GM12872 (cell line): ENCODE measurements around the gene PHF19.

Experiments
- TF ChIP-seq, protein P1 (sequence below): IDR thresholded peaks from 3 replicates; pipeline ENCODE4 v1.5.1; 2011; ENCODE audit warnings: low read depth, mild to moderate bottlenecking, low read length, moderate library complexity; ENCODE audit not compliant: insufficient read depth

Gene PHF19

DNA sequence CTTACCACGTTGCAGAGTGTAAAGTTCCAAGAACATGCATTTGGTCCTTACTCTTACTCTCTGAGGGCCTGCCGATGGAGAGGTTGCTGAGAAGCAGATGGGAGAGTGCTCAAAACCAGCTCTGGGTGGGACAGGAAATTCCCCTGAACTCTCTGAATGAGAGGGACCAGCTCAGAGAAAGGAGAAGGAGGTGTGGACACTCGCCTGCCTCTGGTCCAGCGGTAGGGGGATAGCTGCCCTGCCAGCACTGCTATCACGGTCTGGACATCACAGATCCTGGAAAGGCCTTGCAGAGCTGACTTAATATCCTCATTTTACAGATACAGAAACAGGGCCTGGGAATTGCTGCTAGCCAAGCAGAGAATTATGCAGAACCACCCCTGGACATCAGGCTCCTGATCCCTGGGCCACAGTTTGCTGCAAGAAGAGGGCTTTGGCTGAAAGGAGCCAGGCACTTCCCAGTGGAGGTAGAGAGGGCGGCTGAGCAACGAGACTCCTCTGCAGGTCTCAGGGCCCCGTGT, 44.7 kb upstream of the PHF19 start:
- TF ChIP-seq, protein P1, sequence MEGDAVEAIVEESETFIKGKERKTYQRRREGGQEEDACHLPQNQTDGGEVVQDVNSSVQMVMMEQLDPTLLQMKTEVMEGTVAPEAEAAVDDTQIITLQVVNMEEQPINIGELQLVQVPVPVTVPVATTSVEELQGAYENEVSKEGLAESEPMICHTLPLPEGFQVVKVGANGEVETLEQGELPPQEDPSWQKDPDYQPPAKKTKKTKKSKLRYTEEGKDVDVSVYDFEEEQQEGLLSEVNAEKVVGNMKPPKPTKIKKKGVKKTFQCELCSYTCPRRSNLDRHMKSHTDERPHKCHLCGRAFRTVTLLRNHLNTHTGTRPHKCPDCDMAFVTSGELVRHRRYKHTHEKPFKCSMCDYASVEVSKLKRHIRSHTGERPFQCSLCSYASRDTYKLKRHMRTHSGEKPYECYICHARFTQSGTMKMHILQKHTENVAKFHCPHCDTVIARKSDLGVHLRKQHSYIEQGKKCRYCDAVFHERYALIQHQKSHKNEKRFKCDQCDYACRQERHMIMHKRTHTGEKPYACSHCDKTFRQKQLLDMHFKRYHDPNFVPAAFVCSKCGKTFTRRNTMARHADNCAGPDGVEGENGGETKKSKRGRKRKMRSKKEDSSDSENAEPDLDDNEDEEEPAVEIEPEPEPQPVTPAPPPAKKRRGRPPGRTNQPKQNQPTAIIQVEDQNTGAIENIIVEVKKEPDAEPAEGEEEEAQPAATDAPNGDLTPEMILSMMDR = no peak

DNA sequence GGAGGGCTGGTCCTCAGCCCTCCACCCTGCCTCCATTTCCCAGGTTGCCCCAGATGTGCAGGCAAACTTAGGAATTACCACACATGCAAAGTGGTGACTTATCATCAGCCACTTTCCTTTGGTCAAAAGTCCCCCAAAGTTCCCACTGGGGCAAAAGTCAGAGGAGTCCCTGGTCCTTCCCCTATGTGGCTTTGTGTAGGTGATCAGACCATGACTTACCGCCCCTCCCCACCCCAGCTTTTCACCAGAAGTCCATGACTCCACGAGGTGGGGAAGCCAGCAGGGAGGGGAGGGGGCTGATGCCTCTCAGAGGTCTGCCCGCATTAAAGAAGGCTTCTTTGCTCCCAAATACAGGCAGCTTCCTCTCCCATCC, 43.8 kb upstream of the PHF19 start:
- TF ChIP-seq, protein P1 = no peak

DNA sequence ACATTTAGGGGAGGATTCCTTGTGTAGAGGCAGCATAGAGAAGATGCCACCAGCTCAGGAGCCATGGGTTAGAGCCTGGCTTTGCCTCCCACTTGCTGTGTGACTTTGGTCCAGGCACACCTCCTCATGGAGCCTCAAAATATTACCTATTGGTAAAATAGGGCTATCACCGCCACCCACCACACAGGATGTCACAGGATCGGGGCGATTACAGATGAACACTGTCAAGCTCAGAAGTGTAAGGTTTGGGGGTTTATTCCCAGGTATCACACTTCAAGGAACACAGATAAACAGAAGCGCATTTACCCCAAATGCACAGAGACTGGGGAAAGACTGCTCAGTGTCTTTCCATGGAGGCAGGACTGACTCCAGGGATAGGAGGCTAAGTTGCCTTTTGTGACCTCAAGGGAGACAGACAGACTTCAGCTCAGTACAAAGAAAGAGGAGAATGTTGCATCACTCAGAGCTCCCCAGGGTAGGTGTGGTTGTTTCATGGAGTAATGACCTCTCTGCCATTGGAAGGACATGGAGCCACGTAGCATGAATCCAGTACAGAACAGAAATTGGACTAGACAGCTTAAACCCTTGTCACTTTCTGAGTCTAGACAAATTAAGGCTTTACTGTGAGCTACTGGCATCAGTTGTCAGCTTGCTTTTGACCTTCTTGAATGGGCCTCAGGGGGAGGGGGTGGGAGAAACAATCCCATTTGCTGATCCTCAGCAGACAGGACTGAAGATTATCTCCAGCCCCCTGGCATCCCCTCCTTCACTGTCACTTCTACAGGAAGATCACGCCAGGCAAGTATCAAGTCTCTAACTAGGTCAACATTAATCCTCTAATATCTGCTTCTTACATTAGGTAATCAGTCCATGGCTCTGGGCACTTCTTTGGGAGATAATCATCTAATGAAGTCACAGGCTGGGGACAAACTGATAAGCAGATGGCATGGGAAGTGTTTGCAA, 43.1 kb upstream of the PHF19 start:
- TF ChIP-seq, protein P1 = no peak

DNA sequence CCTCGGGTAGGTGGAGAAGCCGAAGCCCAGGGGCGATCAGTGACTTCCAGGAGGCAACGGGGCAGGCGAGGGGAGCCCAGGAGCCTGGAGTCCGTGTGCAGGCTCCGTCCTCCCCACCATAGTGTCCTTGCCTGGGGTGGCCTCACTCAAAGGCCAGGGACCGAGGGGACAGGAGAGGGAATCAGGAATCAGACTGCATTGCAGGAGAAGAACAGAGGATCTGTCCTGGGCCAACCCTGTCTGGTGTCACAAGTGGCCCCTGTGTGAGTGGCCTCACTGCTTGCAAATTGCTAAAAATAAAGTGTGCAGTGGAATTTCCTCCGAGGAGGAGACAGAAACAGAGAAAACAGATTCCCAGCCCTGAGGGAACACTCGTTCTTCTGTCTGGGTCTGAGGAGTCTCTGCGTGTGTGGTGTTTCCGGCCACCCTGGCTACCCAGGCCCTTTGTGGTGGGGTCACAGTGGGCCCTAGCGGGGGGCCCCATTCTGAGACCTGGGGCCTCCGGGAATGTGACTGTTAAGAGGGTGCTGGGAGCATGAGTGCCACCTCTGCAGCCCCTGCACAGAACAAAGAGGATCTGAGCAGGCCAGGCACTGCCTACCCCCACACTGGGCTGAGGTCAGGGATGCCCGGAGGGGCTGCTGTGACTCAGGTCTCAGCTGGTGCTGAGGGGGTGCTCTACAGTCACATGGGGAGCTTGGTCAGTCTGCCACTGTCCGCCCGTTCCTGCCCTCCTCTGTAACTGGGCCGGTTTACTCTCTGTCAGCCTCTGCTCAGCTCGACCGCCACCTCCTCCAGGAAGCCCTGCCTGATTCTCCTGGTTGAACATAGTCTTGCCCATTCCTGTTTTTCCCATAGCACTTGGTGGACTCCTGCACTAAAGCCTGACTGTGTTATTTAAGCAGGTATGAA, 42.2 kb upstream of the PHF19 start:
- TF ChIP-seq, protein P1 = no peak

DNA sequence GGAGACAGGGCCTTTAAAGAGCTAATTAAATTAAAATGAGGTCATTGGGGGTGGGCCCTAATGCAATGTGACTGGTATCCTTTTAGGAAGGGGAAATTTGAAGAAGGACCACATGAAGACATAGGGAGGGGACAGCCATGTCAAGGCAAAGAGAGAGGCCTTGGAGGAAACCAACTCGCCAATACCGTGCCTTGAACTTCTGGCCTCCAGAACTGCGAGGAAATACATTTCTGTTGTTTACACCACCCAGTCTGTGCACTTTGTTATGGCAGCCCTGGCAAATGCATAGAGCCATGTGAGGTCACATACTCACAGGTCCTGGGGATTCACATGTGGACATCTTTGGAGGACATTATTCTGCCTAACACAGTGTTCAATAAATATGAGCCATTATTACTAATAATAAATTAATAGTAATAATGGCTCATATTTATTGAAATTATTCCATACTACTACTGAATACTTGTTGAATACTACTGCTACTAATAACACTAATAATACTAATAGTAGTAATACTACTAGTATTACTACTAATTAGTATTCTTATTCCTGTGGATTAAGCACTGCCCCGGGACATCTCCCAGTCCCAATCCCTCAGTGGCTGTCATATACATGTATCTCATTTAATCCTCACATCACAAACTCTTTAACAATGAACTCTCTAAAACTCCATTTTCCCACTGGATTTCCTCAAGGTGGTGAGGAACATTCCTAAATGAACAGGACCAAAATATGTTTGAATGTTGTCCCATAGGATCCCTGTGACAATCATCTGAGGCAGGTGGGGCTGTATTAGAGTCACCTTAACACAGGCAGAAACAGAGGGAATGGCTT, 41.2 kb upstream of the PHF19 start:
- TF ChIP-seq, protein P1 = no peak

DNA sequence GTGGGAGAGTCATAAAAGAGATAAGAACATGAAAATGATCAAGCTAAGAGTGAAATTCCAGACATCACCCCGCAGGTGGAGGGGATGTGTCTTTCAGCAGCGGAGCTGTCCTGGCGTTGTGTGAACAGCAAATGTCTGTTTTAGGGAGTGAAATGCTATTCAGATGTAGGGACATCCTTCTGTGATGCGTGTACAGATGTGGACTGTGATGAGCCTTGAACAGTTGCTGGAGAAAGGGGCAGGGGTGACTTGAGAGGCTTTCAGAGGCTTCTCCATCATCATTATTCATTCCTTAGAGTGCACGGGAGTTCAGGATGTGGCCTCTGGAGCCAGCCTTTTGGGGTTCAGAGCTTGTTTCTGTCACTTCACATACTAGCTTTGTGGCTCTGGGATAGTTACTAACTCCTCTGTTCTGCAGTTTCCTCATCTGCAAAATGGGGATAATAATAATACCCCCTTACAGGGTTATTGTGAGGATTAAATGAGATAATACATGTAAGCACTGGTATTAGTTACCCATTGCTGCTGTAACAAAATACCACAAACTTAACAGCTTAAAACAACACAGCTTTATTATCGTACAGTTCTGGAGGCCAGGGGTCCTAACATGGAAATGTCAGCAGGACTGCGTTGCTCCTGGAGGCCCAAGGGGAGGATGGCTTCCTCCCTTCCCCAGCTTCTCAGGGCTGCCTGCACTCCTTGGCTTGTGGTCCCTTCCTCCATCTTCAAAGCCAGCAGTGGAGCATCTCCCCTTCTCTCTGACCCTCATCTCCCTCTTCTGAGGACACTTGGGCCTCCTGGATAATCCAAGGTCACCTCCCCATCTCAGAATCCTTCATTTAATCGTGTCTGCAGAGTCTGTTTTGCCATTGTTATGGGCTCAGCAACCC, 40.2 kb upstream of the PHF19 start:
- TF ChIP-seq, protein P1 = no peak
